ENCODE results near the gene AMER3.

DNA sequence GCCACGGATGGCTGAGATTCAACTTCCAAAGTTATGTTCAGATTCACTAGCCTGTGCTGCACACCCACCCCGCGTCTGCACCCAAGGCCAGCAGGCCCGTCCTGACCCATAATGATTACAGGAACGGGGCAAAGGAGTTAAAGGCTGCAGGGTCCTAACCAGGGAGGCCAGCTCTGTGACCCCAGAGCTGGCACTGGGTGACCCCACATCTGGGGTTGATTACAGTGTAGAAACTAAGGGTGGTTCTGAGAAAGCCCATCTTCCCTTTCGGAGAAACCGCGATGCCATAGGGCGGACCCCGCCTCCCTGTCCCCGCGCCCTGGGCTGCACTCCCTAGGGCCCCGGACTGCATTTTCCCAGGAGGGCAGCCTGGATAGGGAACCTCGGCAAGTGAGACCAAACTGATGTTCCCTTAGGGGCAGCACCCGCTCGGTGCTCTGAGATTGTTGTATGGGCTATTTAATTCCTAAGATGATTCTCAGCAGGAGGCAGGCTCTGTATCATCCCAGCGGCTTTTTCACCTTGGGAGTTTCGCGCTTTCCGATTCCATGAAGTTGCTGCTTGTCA lies 28.6 kb upstream of the AMER3 start:
- TF ChIP-seq, protein P1, sequence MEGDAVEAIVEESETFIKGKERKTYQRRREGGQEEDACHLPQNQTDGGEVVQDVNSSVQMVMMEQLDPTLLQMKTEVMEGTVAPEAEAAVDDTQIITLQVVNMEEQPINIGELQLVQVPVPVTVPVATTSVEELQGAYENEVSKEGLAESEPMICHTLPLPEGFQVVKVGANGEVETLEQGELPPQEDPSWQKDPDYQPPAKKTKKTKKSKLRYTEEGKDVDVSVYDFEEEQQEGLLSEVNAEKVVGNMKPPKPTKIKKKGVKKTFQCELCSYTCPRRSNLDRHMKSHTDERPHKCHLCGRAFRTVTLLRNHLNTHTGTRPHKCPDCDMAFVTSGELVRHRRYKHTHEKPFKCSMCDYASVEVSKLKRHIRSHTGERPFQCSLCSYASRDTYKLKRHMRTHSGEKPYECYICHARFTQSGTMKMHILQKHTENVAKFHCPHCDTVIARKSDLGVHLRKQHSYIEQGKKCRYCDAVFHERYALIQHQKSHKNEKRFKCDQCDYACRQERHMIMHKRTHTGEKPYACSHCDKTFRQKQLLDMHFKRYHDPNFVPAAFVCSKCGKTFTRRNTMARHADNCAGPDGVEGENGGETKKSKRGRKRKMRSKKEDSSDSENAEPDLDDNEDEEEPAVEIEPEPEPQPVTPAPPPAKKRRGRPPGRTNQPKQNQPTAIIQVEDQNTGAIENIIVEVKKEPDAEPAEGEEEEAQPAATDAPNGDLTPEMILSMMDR (conservative IDR thresholded peaks at IDR 0.05; ENCODE audit: low read depth, low read length), result no peak
- TF ChIP-seq EZH2 (IDR thresholded peaks at IDR 0.05; ENCODE audit: borderline replicate concordance, low read depth, low read length, poor library complexity, severe bottlenecking), result no peak
